ENCODE results near the gene TGFBR3.

TGFBR3 gene

GRCh38 chr1:91897016-91897415, 11.1 kb upstream of the TGFBR3 start:
- H3K14ac ChIP-seq (ENCODE audit: low read length) = no peak overlapping the region
- no peak overlapping the region for H3K4ac ChIP-seq (ENCODE audit: low read length)
- H4K91ac ChIP-seq (ENCODE audit: low read depth, low read length, poor library complexity) = no peak overlapping the region
- H2AFZ ChIP-seq (ENCODE audit: low read length) = no peak overlapping the region
- no peak overlapping the region for H2BK5ac ChIP-seq (ENCODE audit: low read length)
- H3K27ac ChIP-seq (replicated peaks; ENCODE audit: low read length) = no peak overlapping the region
- no peak overlapping the region for H2BK12ac ChIP-seq (ENCODE audit: low read length)
- H3K36me3 ChIP-seq (replicated peaks in 1 of 2; ENCODE audit: control insufficient read depth in 2 of 2, insufficient read depth in 2 of 2, low read length in 2 of 2) = no peaks in the 10 kb centered on the region
- no CpG with 5 or more reads among the region's 5 CpGs for WGBS, 2 donors (ENCODE audit: extremely low coverage in 2 of 2, insufficient read length in 2 of 2, insufficient replicate concordance in 1 of 2)
- H3K4me1 ChIP-seq (ENCODE audit: control insufficient read depth in 2 of 2, insufficient read depth in 1 of 2, low read depth in 1 of 2, low read length in 2 of 2) = peaks cover 0 to 1% of the 10 kb centered on the region in 2 donors
- no peak overlapping the region for H3K9ac ChIP-seq (ENCODE audit: low read depth, low read length, poor library complexity)
- no peak overlapping the region for H3K18ac ChIP-seq (ENCODE audit: low read length)
- no peaks in the 10 kb centered on the region for H3K9me3 ChIP-seq (replicated peaks in 1 of 2; ENCODE audit: control insufficient read depth in 2 of 2, insufficient read depth in 1 of 2, low read depth in 1 of 2, low read length in 2 of 2)
- DNase-seq (ENCODE audit: low spot score) = no peak
- H3K79me1 ChIP-seq (ENCODE audit: low read depth, low read length) = no peaks in the 10 kb centered on the region
- no peak overlapping the region for H2BK120ac ChIP-seq (ENCODE audit: low read depth, low read length)
- no peak overlapping the region for H3K4me3 ChIP-seq (ENCODE audit: low read length in 2 of 2)
- no peak overlapping the region for H2AK5ac ChIP-seq (ENCODE audit: low read depth, low read length)
- H3K27me3 ChIP-seq (ENCODE audit: control insufficient read depth in 3 of 3, insufficient read depth in 3 of 3, low read depth in 1 of 3, low read length in 3 of 3) = peaks cover 0 to 2% (median 0%) of the 10 kb centered on the region in 3 experiments
- no peak overlapping the region for H4K8ac ChIP-seq (ENCODE audit: low read depth, low read length)
- no peak overlapping the region for H2BK15ac ChIP-seq (ENCODE audit: low read length)
- no peak overlapping the region for H3K4me2 ChIP-seq (ENCODE audit: insufficient read depth, low read length, poor library complexity, severe bottlenecking)
- no peak overlapping the region for H3K23ac ChIP-seq (ENCODE audit: low read depth, low read length, poor library complexity)

- WGBS, 2 donors (ENCODE audit: extremely low coverage in 2 of 2, insufficient read length in 2 of 2, insufficient replicate concordance in 1 of 2) = no CpG with 5 or more reads among the region's 2 CpGs
- Histone ChIP-seq H2BK12ac (ENCODE audit: low read length) (no peak overlapping the region), H3K23ac (ENCODE audit: low read depth, low read length, poor library complexity) (no peak overlapping the region), H2AK5ac (ENCODE audit: low read depth, low read length) (no peak overlapping the region), H4K8ac (ENCODE audit: low read depth, low read length) (no peak overlapping the region), H2BK120ac (ENCODE audit: low read depth, low read length) (no peak overlapping the region), H3K27me3 (ENCODE audit: control insufficient read depth in 3 of 3, insufficient read depth in 3 of 3, low read depth in 1 of 3, low read length in 3 of 3) (peaks cover 0 to 2% (median 0%) of the 10 kb centered on the region in 3 experiments), H3K9ac (ENCODE audit: low read depth, low read length, poor library complexity) (no peak overlapping the region), H3K4me2 (ENCODE audit: insufficient read depth, low read length, poor library complexity, severe bottlenecking) (no peak overlapping the region), H4K91ac (ENCODE audit: low read depth, low read length, poor library complexity) (no peak overlapping the region), H2BK5ac (ENCODE audit: low read length) (no peak overlapping the region), H3K79me1 (ENCODE audit: low read depth, low read length) (no peaks in the 10 kb centered on the region), H2BK15ac (ENCODE audit: low read length) (no peak overlapping the region), H2AFZ (ENCODE audit: low read length) (no peak overlapping the region), H3K14ac (ENCODE audit: low read length) (no peak overlapping the region), H3K9me3 (replicated peaks in 1 of 2; ENCODE audit: control insufficient read depth in 2 of 2, insufficient read depth in 1 of 2, low read depth in 1 of 2, low read length in 2 of 2) (no peaks in the 10 kb centered on the region), H3K4ac (ENCODE audit: low read length) (no peak overlapping the region), H3K27ac (replicated peaks; ENCODE audit: low read length) (no peak overlapping the region), H3K18ac (ENCODE audit: low read length) (no peak overlapping the region), H3K36me3 (replicated peaks in 1 of 2; ENCODE audit: control insufficient read depth in 2 of 2, insufficient read depth in 2 of 2, low read length in 2 of 2) (no peaks in the 10 kb centered on the region), H3K4me1 (ENCODE audit: control insufficient read depth in 2 of 2, insufficient read depth in 1 of 2, low read depth in 1 of 2, low read length in 2 of 2) (peaks cover 0 to 4% of the 10 kb centered on the region in 2 donors), H3K4me3 (ENCODE audit: low read length in 2 of 2) (no peak overlapping the region)
- no peak for DNase-seq (ENCODE audit: low spot score)
Measured at GRCh38 chr1:91895832-91896556, 10.0 kb upstream of the TGFBR3 start.

- Histone ChIP-seq H3K9ac (ENCODE audit: low read depth, low read length, poor library complexity) (no peak overlapping the region), H2BK120ac (ENCODE audit: low read depth, low read length) (no peak overlapping the region), H2BK5ac (ENCODE audit: low read length) (no peak overlapping the region), H3K9me3 (replicated peaks in 1 of 2; ENCODE audit: control insufficient read depth in 2 of 2, insufficient read depth in 1 of 2, low read depth in 1 of 2, low read length in 2 of 2) (no peaks in the 10 kb centered on the region), H3K4me2 (ENCODE audit: insufficient read depth, low read length, poor library complexity, severe bottlenecking) (no peak overlapping the region), H3K23ac (ENCODE audit: low read depth, low read length, poor library complexity) (no peak overlapping the region), H2AK5ac (ENCODE audit: low read depth, low read length) (no peak overlapping the region), H3K27me3 (ENCODE audit: control insufficient read depth in 3 of 3, insufficient read depth in 3 of 3, low read depth in 1 of 3, low read length in 3 of 3) (peaks cover 0 to 2% (median 0%) of the 10 kb centered on the region in 3 experiments), H3K4me3 (ENCODE audit: low read length in 2 of 2) (no peak overlapping the region), H4K91ac (ENCODE audit: low read depth, low read length, poor library complexity) (no peak overlapping the region), H3K18ac (ENCODE audit: low read length) (no peak overlapping the region), H2AFZ (ENCODE audit: low read length) (no peak overlapping the region), H3K79me1 (ENCODE audit: low read depth, low read length) (no peaks in the 10 kb centered on the region), H3K4me1 (ENCODE audit: control insufficient read depth in 2 of 2, insufficient read depth in 1 of 2, low read depth in 1 of 2, low read length in 2 of 2) (peaks cover 0 to 4% of the 10 kb centered on the region in 2 donors), H3K4ac (ENCODE audit: low read length) (no peak overlapping the region), H3K14ac (ENCODE audit: low read length) (no peak overlapping the region), H3K36me3 (replicated peaks in 1 of 2; ENCODE audit: control insufficient read depth in 2 of 2, insufficient read depth in 2 of 2, low read length in 2 of 2) (no peaks in the 10 kb centered on the region), H2BK12ac (ENCODE audit: low read length) (no peak overlapping the region), H4K8ac (ENCODE audit: low read depth, low read length) (no peak overlapping the region), H2BK15ac (ENCODE audit: low read length) (no peak overlapping the region), H3K27ac (replicated peaks; ENCODE audit: low read length) (no peak overlapping the region)
- no CpG with 5 or more reads among the region's 5 CpGs for WGBS, 2 donors (ENCODE audit: extremely low coverage in 2 of 2, insufficient read length in 2 of 2, insufficient replicate concordance in 1 of 2)
- no peak for DNase-seq (ENCODE audit: low spot score)
Measured at GRCh38 chr1:91894036-91894761, 8.2 kb upstream of the TGFBR3 start.

DNA sequence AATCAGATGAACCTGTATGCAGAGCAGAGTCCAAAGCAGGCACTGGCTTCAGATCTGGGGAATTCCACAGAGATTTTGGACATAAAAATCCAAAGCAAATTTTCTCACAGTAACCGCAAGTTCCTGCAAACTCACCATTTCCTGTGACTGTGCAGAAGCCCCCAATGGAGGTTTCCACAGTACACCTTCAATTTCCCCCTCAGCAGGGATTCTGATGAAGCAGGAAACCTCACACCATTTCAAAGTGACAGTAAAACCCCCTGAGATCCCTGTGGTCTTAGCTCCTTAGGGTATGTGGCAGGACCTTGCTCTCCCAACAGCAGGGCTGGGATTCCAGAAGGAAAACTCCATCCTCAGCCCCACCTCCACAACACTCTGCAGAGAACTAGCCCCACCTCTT, 6.0 kb upstream of the TGFBR3 start:
- Histone ChIP-seq H3K14ac (ENCODE audit: low read length) (no peak overlapping the region), H3K4me3 (ENCODE audit: low read length in 2 of 2) (no peak overlapping the region), H2BK12ac (ENCODE audit: low read length) (no peak overlapping the region), H3K9me3 (replicated peaks in 1 of 2; ENCODE audit: control insufficient read depth in 2 of 2, insufficient read depth in 1 of 2, low read depth in 1 of 2, low read length in 2 of 2) (no peaks in the 10 kb centered on the region), H2BK120ac (ENCODE audit: low read depth, low read length) (no peak overlapping the region), H3K36me3 (replicated peaks in 1 of 2; ENCODE audit: control insufficient read depth in 2 of 2, insufficient read depth in 2 of 2, low read length in 2 of 2) (no peaks in the 10 kb centered on the region), H3K27ac (replicated peaks; ENCODE audit: low read length) (no peak overlapping the region), H3K23ac (ENCODE audit: low read depth, low read length, poor library complexity) (no peak overlapping the region), H3K4me1 (ENCODE audit: control insufficient read depth in 2 of 2, insufficient read depth in 1 of 2, low read depth in 1 of 2, low read length in 2 of 2) (peaks cover 0 to 4% of the 10 kb centered on the region in 2 donors), H2AK5ac (ENCODE audit: low read depth, low read length) (no peak overlapping the region), H3K4ac (ENCODE audit: low read length) (no peak overlapping the region), H2BK5ac (ENCODE audit: low read length) (no peak overlapping the region), H4K91ac (ENCODE audit: low read depth, low read length, poor library complexity) (no peak overlapping the region), H3K27me3 (ENCODE audit: control insufficient read depth in 3 of 3, insufficient read depth in 3 of 3, low read depth in 1 of 3, low read length in 3 of 3) (peaks cover 0 to 2% (median 0%) of the 10 kb centered on the region in 3 experiments), H4K8ac (ENCODE audit: low read depth, low read length) (no peak overlapping the region), H3K18ac (ENCODE audit: low read length) (no peak overlapping the region), H3K79me1 (ENCODE audit: low read depth, low read length) (no peaks in the 10 kb centered on the region), H3K9ac (ENCODE audit: low read depth, low read length, poor library complexity) (no peak overlapping the region), H2BK15ac (ENCODE audit: low read length) (no peak overlapping the region), H3K4me2 (ENCODE audit: insufficient read depth, low read length, poor library complexity, severe bottlenecking) (no peak overlapping the region), H2AFZ (ENCODE audit: low read length) (peak overlapping the region; percentile 60)
- no peak for DNase-seq (ENCODE audit: low spot score)
- WGBS, 2 donors (ENCODE audit: extremely low coverage in 2 of 2, insufficient read length in 2 of 2, insufficient replicate concordance in 1 of 2) = no CpG with 5 or more reads among the region's 1 CpG

Data from neuronal stem cell (in vitro differentiated cells).